NCI-H187 treated with DMSO at 0.1 percent for 48 hours (cell line): Measurements from ENCODE around the gene AP5Z1.

Experiments
- DNase-seq: peaks from one replicate; lab custom pipeline; 2025; lab: John Stamatoyannopoulos, UW

Gene AP5Z1

DNA sequence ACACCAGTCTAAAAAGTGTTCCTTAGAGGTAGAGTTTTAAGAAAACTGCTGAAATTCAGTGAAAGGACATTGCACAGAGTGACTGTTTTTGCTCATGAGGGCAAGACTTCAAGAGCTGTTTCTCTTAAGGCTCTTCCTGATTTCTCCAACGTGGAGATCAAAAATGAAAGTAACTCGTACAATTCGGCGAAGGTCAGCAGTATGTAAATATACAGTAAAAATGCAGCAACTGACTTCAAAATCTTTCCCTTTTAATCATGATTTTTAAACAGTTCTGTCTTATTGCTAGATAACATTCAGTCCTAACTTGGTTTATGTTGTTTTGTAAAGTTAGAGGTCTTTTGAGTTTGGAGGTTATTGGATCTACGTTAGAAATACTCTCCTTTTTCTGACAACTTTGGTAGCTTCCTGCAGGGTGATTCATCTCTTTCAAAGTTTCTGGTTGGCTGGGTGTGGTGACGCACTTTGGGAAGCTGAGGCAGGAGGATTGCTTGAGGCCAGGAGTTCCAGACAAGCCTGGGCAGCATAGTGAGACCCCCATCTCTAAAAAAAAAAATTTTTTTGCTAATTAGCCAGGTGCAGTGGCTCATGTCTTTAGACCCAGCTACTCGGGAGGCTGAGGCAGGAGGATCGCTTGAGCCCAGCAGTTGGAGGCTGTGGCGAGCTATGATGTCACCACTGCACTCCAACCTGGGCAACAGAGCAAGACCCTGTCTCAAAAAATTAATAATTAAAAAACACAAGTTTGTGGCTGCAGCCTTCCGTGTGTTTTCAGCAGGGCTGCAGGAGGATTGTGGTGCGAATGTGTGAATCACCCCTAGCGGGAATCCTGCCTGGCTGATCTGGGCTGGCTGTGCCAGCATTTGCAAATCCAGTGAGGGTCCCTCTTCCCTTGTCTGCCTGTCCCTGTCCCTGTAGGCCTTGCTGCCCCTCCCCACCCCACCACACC lies 29.2 kb upstream of the AP5Z1 start:
- DNase-seq = no peak

DNA sequence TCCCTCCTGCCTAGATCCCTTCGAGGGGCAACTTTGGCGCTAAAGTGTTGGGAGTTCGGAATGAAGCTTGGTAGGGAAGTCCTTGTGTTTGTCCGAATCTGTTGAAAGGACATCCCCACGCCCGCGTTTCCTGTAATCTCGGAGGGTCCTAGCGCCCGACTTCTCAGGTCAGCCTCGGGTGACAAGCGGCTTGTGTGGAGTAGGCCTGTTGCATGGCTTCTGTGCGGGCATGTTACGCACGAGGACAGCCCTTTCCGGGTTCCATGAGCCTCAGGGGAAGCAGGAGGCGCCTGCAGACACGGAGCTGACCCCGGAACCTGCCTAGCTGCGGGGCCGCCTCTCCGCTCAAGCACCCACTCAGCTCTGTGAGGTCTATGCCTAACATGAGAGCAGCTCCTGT lies 28.4 kb upstream of the AP5Z1 start:
- no peak for DNase-seq

DNA sequence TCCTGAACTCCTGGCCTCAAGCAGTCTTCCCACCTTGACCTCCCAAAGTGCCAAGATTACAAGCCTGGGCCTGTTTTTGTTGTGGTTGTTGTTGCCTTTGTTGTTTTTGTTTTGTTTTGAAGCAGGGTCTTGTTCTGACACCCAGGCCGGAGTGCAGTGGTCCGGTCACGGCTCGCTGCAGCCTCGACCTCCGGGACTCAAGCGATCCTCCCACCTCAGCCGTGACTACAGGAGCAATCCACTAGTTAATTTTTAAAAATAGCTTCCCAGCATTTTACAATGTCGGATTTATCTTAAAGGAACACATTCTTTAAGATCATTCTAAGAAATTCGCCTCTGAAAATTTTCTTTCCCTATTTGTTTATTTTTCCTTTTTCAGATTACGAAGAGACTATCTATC lies 27.7 kb upstream of the AP5Z1 start:
- DNase-seq = no peak

DNA sequence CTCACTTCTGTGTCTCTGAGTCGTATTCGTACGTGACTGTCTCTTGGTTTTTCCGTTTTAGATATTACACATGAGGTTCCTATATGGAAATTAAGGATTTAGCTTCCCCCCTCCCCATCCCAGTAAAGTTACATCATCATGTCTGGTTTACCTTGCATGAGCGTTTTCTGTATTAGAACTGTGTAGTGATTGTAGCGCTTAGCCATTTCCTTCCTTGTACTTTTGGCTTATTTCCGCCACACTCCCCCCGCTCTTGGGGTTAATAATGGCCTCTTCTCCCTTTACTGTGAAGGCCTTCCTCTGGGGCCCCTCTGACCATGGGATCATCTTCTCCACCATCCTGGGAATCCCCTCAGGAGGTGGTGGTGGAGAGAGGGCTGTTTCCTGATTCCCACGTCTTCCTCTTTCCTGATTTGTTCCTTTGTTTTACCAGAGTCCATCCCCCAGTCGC lies 27.2 kb upstream of the AP5Z1 start:
- no peak for DNase-seq

DNA sequence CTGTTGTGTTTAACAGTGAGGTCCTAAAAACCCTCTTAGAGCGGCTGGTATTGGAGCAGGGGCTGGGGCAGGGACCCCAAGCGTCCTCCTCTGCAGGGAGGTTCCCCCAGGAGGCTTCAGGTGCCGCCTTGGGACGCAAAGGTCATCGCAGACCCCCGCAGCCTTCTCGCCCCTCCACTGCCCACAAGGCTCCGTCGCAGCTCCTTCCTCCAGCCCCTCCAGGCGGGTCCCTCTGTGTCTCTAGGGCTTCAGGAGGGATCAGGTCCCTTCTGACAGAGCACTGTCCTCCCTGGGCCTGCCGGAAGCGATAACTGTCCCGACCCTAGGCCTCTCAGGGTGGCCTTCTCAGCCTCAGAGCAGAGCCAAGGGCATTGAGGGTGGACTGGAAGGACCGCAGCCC lies 26.1 kb upstream of the AP5Z1 start:
- no peak for DNase-seq

DNA sequence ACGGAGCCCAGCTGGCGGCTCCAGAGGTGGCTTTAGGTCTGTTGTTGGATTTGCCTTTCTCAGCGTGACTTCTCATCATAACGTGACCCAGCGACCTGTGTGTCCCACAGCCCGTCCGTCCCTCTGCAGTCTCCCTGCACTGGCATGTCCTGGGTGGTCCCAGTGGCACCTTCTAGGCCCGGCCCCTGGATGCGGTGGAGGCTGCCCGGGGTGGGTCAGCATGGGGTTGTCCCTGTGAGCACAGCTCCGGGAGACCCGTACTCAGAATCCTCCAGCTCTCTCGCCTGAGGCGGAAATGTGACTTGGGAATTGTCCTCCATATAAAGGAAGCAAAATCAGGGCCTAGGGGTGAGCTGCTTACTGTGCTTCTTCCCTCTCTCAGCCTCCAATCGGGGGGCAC lies 25.6 kb upstream of the AP5Z1 start:
- no peak for DNase-seq

GRCh38 chr7:4751398-4751947 lies 23.9 kb upstream of the AP5Z1 start:
- DNase-seq = no peak

- no peak for DNase-seq
These were observed 21.6 kb upstream of the AP5Z1 start for GRCh38 chr7:4753598-4754432.

DNA sequence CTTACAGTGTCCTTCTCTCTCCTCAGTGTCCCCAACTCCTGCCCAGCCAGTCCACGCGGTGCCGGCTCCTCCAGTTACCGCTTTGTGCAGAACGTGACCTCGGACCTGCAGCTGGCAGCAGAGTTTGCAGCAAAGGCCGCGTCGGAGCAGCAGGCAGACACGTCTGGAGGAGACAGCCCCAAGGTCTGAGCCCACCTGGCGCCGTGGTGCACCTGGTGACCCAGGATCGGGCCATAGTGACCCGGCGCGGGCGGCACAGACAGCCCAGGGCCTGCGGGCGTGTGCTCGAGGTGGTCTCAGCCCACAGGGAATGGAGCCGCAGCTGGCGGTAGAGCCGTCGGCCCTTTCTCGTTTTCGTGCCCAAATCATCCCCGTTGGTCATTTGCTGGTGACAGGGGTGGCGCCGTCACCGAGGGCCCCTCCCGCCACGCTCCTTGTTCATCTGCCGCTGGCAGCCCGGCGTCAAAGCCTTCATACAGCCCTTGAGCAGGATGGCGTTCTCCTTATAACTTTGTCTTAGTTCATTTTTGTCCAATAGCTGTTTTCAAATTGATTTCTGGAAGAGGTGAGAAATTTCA lies 20.9 kb upstream of the AP5Z1 start:
- no peak for DNase-seq

- no peak for DNase-seq
These were observed 20.4 kb upstream of the AP5Z1 start for GRCh38 chr7:4755045-4755444.

DNA sequence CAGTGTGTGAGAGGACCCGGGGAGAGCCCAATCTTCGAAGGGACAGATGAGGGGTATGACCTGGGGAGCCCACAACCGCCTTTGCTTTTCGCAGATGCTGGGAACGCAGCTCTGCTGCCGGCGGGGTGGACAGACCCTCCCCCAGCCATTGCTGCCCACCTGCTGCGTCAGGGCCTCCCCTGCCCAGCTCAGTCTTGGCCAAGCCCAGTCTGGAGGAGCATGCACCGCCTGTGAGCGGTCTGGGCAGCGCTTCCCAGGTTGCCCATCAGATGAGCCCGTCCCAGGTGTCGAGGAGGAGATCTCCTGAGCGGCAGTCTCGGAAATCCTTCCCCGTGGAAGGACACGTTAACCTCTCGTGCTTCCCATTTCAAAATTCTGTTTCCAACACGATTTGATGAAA lies 17.3 kb upstream of the AP5Z1 start:
- DNase-seq = no peak

GRCh38 chr7:4758791-4759190 lies 16.6 kb upstream of the AP5Z1 start:
- DNase-seq = no peak

DNA sequence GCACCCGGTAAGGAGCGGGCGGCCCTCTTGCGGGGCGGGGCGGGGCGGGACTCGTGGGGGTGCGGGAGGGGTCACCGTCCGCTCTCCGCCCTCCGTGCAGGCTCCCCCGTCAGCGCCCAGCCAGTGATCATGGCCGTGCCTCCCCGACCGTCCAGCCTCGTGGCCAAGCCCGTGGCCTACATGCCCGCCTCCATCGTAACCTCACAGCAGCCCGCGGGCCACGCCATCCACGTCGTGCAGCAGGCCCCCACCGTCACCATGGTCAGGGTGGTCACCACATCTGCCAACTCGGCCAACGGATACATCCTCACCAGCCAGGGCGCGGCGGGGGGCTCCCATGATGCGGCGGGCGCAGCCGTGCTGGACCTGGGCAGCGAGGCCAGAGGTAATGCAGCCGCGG lies 16.2 kb upstream of the AP5Z1 start:
- no peak for DNase-seq

DNA sequence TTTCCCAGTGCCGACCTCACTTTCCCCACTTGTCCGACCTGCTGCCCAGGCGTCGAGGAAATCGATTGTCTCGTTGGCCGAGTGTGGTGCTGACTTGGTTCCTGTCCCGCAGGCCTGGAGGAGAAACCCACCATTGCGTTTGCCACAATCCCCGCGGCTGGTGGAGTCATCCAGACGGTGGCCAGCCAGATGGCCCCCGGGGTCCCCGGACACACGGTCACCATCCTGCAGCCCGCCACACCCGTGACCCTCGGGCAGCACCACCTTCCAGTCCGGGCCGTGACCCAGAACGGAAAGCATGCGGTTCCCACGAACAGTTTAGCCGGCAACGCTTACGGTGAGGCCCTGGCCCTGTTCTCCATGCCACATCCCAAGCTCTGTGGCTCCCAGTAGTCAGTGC lies 14.5 kb upstream of the AP5Z1 start:
- DNase-seq = no peak

DNA sequence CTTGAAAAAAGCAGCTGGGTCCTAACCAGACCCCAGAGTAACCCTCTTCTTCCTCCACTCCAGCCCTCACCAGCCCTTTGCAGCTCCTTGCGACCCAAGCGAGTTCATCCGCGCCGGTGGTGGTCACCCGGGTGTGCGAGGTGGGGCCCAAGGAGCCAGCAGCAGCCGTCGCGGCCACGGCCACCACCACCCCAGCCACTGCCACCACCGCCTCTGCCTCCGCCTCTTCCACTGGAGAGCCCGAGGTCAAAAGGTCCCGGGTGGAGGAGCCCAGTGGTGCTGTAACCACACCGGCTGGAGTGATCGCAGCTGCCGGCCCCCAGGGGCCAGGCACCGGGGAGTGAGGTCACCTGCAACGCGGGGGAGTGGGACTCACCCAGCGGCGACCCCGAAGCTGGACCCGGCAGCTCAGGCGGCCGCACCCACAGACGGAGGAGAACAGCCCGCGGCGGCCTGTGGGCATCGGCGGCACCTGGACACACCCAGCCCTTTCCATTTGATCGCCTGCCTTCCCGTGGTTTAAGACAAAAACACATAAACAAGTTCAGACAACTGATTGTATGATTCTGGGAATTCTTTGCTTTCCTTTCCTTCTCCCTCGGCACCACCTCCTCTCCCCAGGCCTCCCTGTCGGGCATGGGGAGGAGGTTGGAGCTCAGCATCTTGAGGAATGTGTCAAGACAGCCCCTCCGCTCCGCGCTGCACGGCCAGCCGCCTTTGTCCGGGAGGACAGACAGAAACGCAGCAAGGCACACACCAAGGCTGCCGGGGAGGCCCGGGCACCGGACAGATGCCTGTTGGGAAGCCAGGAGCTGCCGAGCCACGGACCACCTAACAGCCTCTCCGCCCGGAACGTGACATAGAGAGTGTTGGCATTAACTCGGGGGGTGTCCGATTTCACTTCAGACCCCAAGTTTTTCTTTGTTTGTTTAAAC lies 13.0 kb upstream of the AP5Z1 start:
- DNase-seq = no peak

- DNase-seq = no peak
These were observed 12.2 kb upstream of the AP5Z1 start for GRCh38 chr7:4763091-4763793.

DNA sequence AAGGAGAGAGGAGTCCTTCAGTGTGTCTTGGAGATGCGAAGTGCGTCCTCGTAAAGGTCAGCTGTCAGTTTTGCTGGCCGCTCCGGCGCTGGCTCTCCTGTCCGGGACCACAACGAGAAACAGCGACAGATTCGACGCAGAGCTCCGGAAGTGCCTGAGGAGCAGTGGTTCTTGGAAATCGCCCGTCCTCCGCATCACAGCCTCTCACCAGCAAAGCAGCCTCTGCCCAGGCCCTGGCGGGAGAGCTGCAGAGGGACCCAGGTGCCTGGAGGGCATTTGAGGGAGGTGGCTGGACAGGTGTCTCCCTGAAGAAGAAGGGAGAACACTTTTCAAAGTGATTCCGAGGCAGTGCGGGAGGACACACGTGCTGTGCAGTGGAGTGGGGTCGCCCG lies 11.6 kb upstream of the AP5Z1 start:
- DNase-seq = no peak

GRCh38 chr7:4764402-4765007 lies 10.9 kb upstream of the AP5Z1 start:
- no peak for DNase-seq

- DNase-seq = no peak
These were observed 9.5 kb upstream of the AP5Z1 start for GRCh38 chr7:4765776-4766490.
